HL-60 (cell line): ENCODE data around the gene MMP26.

ENCODE experiments used
- DNase-seq, 2 experiments: peaks; one replicate each; pipeline ENCODE4 v3.0.0-alpha.2; 2010 to 2020; ENCODE audit warnings: low read depth in 1 of 2, low spot score in 1 of 2
- H3K27ac ChIP-seq: fragments of 250-450 bp; sonication (Bioruptor Pico); replicated peaks from 2 replicates; pipeline ENCODE4 v1.5.1; 2020; ENCODE audit warnings: mild to moderate bottlenecking, moderate library complexity
- H3K27me3 ChIP-seq: fragments of 250-450 bp; sonication (Bioruptor Pico); 2 replicates; pipeline ENCODE4 v1.5.1; 2021; ENCODE audit warnings: mild to moderate bottlenecking, moderate library complexity; ENCODE audit not compliant: insufficient read depth, poor library complexity, severe bottlenecking
- H3K4me3 ChIP-seq: replicated peaks from 2 replicates; pipeline ENCODE4 v1.5.1; 2011; ENCODE audit warnings: mild to moderate bottlenecking, control low read depth, low read length; ENCODE audit not compliant: insufficient read depth
- CTCF ChIP-seq: IDR thresholded peaks from one replicate; pipeline ENCODE4 v1.5.1; 2011; ENCODE audit warnings: low read length, control low read depth, inconsistent platforms; ENCODE audit not compliant: insufficient read depth
- GABPA ChIP-seq: IDR thresholded peaks from 2 replicates; pipeline ENCODE4 v1.6.1; 2012; ENCODE audit warnings: low read depth
- POLR2AphosphoS5 ChIP-seq: IDR thresholded peaks from 2 replicates; pipeline ENCODE4 v1.6.1; 2012; ENCODE audit warnings: low read depth
- REST ChIP-seq: IDR thresholded peaks from 2 replicates; pipeline ENCODE4 v1.6.1; 2012; ENCODE audit warnings: low read depth; ENCODE audit not compliant: insufficient replicate concordance
- SPI1 ChIP-seq: IDR thresholded peaks from 2 replicates; pipeline ENCODE4 v1.6.1; 2012; ENCODE audit warnings: low read depth, mild to moderate bottlenecking, borderline replicate concordance

The MMP26 gene

GRCh38 chr11:4700436-4700820 is 4.2 kb upstream of the MMP26 start:
- TF ChIP-seq REST (no peak), GABPA (no peak), POLR2AphosphoS5 (no peak), SPI1 (no peak), CTCF (no peak)
- peaks cover 7% of the 10 kb centered on the region for H3K27me3 ChIP-seq
- H3K27ac ChIP-seq: no peak overlapping the region
- no peak overlapping the region for H3K4me3 ChIP-seq
- DNase-seq: no peak

GRCh38 chr11:4704790-4705334 is 278 bp downstream of the MMP26 start:
- Histone ChIP-seq H3K27ac (no peak overlapping the region), H3K4me3 (no peak overlapping the region), H3K27me3 (no peaks in the 10 kb centered on the region)
- no peak for DNase-seq
- TF ChIP-seq CTCF: no peak
- no peak for TF ChIP-seq GABPA
- no peak for TF ChIP-seq SPI1
- no peak for TF ChIP-seq POLR2AphosphoS5
- no peak for TF ChIP-seq REST

GRCh38 chr11:4713241-4713640 is 8.7 kb downstream of the MMP26 start:
- no peak overlapping the region for H3K4me3 ChIP-seq
- peaks cover 3% of the 10 kb centered on the region for H3K27me3 ChIP-seq
- DNase-seq: no peak
- H3K27ac ChIP-seq: no peak overlapping the region
- TF ChIP-seq REST: no peak
- no peak for TF ChIP-seq SPI1
- no peak for TF ChIP-seq POLR2AphosphoS5
- TF ChIP-seq CTCF: no peak
- TF ChIP-seq GABPA: no peak
